Thymus (tissue), 14 donors: Measurements from ENCODE around the gene SP8. TPM values are rescaled to one million over a fixed set of nuclear protein-coding genes. Genes with fewer than 3 reads are reported as not detected.
A peak's percentile ranks its signal among the peaks of the same experiment; 100 is the strongest.
"Not testable (repeated sequence)": the region's sequence is repeated elsewhere in the genome, so short reads cannot be mapped to it uniquely, and the experiment has no call there.

Experiments
- DNase-seq, 9 donors: peaks; one replicate each; pipeline ENCODE4 v3.0.0-alpha.2; 2013; ENCODE audit warnings: low spot score in 9 of 9, low read depth in 6 of 9, missing footprints in 1 of 9
- H3K27ac ChIP-seq, 2 donors: one replicate each; pipeline ENCODE4 v1.5.1; 2013; ENCODE audit warnings: control low read depth in 1 of 2, low read depth in 1 of 2, low read length in 1 of 2, mild to moderate bottlenecking in 1 of 2, moderate library complexity in 1 of 2
- H3K27me3 ChIP-seq, 2 donors: one replicate each; pipeline ENCODE4 v1.5.1; 2013; ENCODE audit warnings: low read length in 1 of 2; ENCODE audit not compliant: control insufficient read depth in 2 of 2, insufficient read depth in 1 of 2
- H3K36me3 ChIP-seq, 2 donors: one replicate each; pipeline ENCODE4 v1.5.1; 2013; ENCODE audit warnings: low read length in 1 of 2, mild to moderate bottlenecking in 1 of 2, moderate library complexity in 1 of 2; ENCODE audit not compliant: control insufficient read depth in 2 of 2, insufficient read depth in 2 of 2
- H3K4me1 ChIP-seq, 2 donors: one replicate each; pipeline ENCODE4 v1.5.1; 2013; ENCODE audit warnings: low read length in 2 of 2; ENCODE audit not compliant: control insufficient read depth in 2 of 2, insufficient read depth in 2 of 2
- H3K4me3 ChIP-seq, 2 donors: one replicate each; pipeline ENCODE4 v1.5.1; 2013; ENCODE audit warnings: low read length in 2 of 2, control low read depth in 1 of 2, mild to moderate bottlenecking in 1 of 2
- H3K9me3 ChIP-seq, 2 donors: one replicate each; pipeline ENCODE4 v1.5.1; 2013; ENCODE audit warnings: low read length in 1 of 2, mild to moderate bottlenecking in 1 of 2; ENCODE audit not compliant: control insufficient read depth in 2 of 2, insufficient read depth in 1 of 2
- WGBS: extraction: QIAGEN DNeasy Blood & Tissue Kit; methylation state at CpG from one replicate; pipeline ENCODE4 v1.1.7; 2013; 5-methylcytosine and 5-hydroxymethylcytosine counted together
- long read RNA-seq, 10 donors: transcript quantifications; one replicate each; lab custom pipeline, GENCODE V29; 2026
- polyA plus RNA-seq: library from polyadenylated mRNA; stranded (reverse); fragments of 200-250 nt; gene quantifications from one replicate; pipeline ENCODE4 v1.2.3, GENCODE V29; 2013
- total RNA-seq: library from RNA; stranded (reverse); fragments of 120-200 nt; gene quantifications from one replicate; pipeline ENCODE4 v1.2.4, GENCODE V29; 2013
- donor health status: healthy.

Gene SP8
- total RNA-seq: not detected
- polyA plus RNA-seq: 0.05 TPM
- long read RNA-seq, donor 1: 0 reads
- long read RNA-seq, donor 2: 0 reads
- long read RNA-seq, donor 3: 0 reads
- long read RNA-seq, donor 4: 0 reads
- long read RNA-seq, donor 5: 0 reads
- long read RNA-seq, donor 6: 0 reads
- long read RNA-seq, donor 7: 0 reads
- long read RNA-seq, donor 8: 0 reads
- long read RNA-seq, donor 9: 0 reads
- long read RNA-seq, donor 10: 0 reads

- peak within 1 kb of the TSS in 1 of 2 donors; percentile 42 for H3K4me3 ChIP-seq
- H3K27me3 ChIP-seq: peaks cover 81 to 98% of the 10 kb centered on the region in 2 donors
- WGBS: 5% methylated on average over 50 of the region's 50 CpGs
- H3K9me3 ChIP-seq: peaks cover 2 to 4% of the 10 kb centered on the region in 2 donors
- no peaks in the 10 kb centered on the region for H3K36me3 ChIP-seq
- DNase-seq: peak in 1 of 9 donors; percentile 53
- H3K4me1 ChIP-seq: peaks cover 0 to 25% of the 10 kb centered on the region in 2 donors
- no peak within 1 kb of the TSS for H3K27ac ChIP-seq
These were observed at the start of gene SP8 for GRCh38 chr7:20786779-20787659. TSS of gene SP8 (minus strand) at chr7:20786886. CDS start at chr7:20786798, 88 bp downstream.

DNA sequence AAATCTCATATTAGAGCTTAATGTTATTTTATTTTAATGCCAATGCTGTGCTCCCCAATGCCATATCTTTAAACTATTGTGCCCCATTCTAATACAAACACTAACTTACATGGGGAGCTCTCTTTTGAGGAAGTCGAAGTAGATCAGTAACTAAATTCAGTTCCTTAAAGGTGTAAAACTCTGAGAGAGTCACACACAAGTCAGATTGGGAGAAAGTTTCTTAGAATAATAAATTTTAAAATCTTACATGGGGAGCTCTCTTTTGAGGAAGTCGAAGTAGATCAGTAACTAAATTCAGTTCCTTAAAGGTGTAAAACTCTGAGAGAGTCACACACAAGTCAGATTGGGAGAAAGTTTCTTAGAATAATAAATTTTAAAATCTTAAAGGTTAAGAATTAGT is 49.7 kb upstream of the SP8 start:
- WGBS: 8% methylated on average over 2 of the region's 2 CpGs

DNA sequence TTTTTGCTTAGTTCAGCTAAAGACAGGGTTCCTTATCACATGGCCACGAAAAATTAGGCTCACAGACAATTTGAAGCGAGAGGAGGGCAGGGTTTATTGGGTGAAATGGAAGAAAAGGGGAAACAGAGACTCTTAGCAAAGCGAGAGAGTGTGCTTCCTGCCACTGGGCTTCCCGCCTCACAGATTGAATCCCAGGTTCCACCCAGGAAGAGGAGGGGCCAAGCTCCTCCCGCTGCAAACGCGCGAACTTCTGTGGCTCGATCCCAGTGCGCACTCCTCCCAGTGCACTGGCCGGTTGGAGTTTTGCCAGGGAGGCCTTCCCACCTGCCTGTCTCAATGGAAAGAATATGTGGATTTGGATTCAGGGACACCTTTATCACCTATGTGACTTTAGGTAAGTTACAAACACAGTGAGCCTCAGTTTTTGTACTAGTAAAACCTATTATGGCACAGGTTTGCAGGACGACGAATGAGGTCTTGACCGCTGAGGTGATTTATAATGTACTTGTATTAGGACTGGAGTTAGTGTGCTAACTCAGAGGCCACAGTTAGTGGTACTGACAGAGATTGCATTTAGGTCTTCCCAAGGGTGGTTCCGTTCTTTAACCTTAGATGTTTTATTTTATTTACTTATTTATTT is 48.5 kb upstream of the SP8 start:
- DNase-seq: no peak
- WGBS: 85% methylated on average over 15 of the region's 15 CpGs
- no peaks in the 10 kb centered on the region for H3K27me3 ChIP-seq
- no peaks in the 10 kb centered on the region for H3K4me1 ChIP-seq
- no peaks in the 10 kb centered on the region for H3K36me3 ChIP-seq
- no peak overlapping the region for H3K4me3 ChIP-seq
- H3K27ac ChIP-seq: no peak overlapping the region
- peaks cover 0 to 3% of the 10 kb centered on the region in 2 donors for H3K9me3 ChIP-seq

More for the DNA sequence above, 49.7 kb upstream of the SP8 start:
- not testable (repeated sequence) for H3K4me1 ChIP-seq, H3K27ac ChIP-seq, H3K36me3 ChIP-seq, DNase-seq, H3K9me3 ChIP-seq, H3K27me3 ChIP-seq, H3K4me3 ChIP-seq

GRCh38 chr7:20834656-20835055 is 48.0 kb upstream of the SP8 start:
- no peak for DNase-seq
- Histone ChIP-seq H3K36me3 (no peaks in the 10 kb centered on the region), H3K27me3 (no peaks in the 10 kb centered on the region), H3K9me3 (peaks cover 0 to 3% of the 10 kb centered on the region in 2 donors), H3K4me1 (no peaks in the 10 kb centered on the region), H3K4me3 (no peak overlapping the region), H3K27ac (no peak overlapping the region)

DNA sequence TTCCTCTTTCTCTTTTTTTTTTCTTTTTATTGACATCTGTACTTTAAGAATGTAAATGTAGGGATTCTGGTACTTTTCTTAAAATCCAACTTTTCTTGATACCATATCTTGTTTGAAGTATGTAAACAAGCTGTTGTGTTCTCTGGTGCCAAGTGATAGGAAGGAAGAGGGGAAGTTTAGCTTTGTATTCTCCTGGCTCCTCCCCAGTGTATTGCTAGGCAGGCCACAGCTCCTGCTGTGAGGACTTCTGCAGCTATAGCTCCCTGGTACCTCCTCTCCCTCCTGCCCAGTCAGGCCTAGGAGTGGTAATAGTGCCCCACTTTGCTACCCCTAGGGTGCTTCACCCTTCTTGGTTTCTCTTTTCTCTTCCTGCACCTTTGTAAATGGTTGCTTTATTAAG is 45.3 kb upstream of the SP8 start:
- no peaks in the 10 kb centered on the region for H3K27me3 ChIP-seq
- DNase-seq: no peak
- no peaks in the 10 kb centered on the region for H3K36me3 ChIP-seq

DNA sequence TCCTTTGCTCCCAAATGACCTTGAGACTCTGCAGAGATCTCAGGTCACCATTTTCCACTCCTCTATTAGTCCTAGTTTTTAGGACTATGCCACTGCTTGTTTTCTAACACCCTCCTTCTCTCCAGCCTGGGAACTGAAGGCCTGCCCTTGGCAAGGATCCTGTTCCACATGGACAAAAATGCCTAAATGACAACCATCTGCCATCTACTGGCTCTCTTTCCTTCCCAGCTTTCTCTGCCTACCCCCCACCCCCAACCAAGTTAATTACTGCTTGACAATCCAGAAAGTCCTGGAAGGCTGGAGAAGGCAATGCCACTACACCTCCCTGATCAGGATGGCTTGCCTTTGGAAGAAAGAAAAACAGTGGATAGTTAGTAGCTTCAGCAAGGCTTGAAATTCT is 44.8 kb upstream of the SP8 start:
- no peak overlapping the region for H3K4me3 ChIP-seq
- no peaks in the 10 kb centered on the region for H3K36me3 ChIP-seq
- no peak overlapping the region for H3K27ac ChIP-seq
- H3K4me1 ChIP-seq: no peaks in the 10 kb centered on the region
- no peaks in the 10 kb centered on the region for H3K27me3 ChIP-seq
- H3K9me3 ChIP-seq: peaks cover 0 to 3% of the 10 kb centered on the region in 2 donors
- DNase-seq: no peak

More for the DNA sequence above, 45.3 kb upstream of the SP8 start:
- H3K4me1 ChIP-seq: no peaks in the 10 kb centered on the region
- H3K27ac ChIP-seq: no peak overlapping the region
- no peak overlapping the region for H3K4me3 ChIP-seq
- peaks cover 0 to 3% of the 10 kb centered on the region in 2 donors for H3K9me3 ChIP-seq

- H3K9me3 ChIP-seq: no peaks in the 10 kb centered on the region
- H3K4me3 ChIP-seq: no peak overlapping the region
- no peak for DNase-seq
- no peaks in the 10 kb centered on the region for H3K36me3 ChIP-seq
- no peaks in the 10 kb centered on the region for H3K4me1 ChIP-seq
- no peak overlapping the region for H3K27ac ChIP-seq
- H3K27me3 ChIP-seq: no peaks in the 10 kb centered on the region
- 95% methylated on average over 3 of the region's 3 CpGs for WGBS
These were observed 42.3 kb upstream of the SP8 start for GRCh38 chr7:20828947-20829346.

GRCh38 chr7:20827172-20827571 is 40.5 kb upstream of the SP8 start:
- WGBS: 91% methylated on average over 9 of the region's 9 CpGs
- DNase-seq: no peak
- H3K4me1 ChIP-seq: no peaks in the 10 kb centered on the region

DNA sequence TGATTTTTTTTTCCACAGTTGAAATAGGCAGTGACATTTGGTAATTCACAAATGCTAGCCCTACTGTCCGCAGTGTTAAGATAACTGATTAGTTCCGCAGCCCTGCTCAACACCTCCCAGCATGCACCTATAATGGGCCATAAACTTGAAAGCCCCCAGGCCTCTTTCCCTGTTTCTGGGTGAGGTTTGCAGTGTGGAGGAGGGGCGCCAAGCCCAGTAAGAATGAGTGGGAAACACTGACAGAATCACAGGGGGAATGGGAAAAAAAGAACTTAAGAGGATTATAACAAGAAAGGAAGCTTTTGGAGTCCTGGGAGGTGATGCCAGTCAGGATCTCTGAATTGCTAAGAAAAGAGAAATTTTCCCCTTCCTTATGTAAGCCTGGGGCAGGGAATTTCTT is 39.6 kb upstream of the SP8 start:
- no peaks in the 10 kb centered on the region for H3K4me1 ChIP-seq
- H3K36me3 ChIP-seq: no peaks in the 10 kb centered on the region
- no peak overlapping the region for H3K27ac ChIP-seq
- H3K27me3 ChIP-seq: no peaks in the 10 kb centered on the region
- H3K4me3 ChIP-seq: no peak overlapping the region
- WGBS: 93% methylated on average over 3 of the region's 3 CpGs
- no peak for DNase-seq
- H3K9me3 ChIP-seq: no peaks in the 10 kb centered on the region

More at GRCh38 chr7:20827172-20827571, 40.5 kb upstream of the SP8 start:
- no peak overlapping the region for H3K27ac ChIP-seq
- H3K4me3 ChIP-seq: no peak overlapping the region
- no peaks in the 10 kb centered on the region for H3K9me3 ChIP-seq
- H3K27me3 ChIP-seq: no peaks in the 10 kb centered on the region
- H3K36me3 ChIP-seq: no peaks in the 10 kb centered on the region
